PC-3 (cell line): Measurements from ENCODE around the gene MIAT.

ENCODE experiments used
- CTCF ChIP-seq: fragments of 300-600 bp; sonication (generic); conservative IDR thresholded peaks from 2 replicates; pipeline ENCODE4 v1.5.1; 2017; ENCODE audit warnings: antibody characterized with exemption, low read depth, mild to moderate bottlenecking, low read length
- EZH2phosphoT487 ChIP-seq: fragments of 300-600 bp; sonication (generic); IDR thresholded peaks from 2 replicates; pipeline ENCODE4 v1.6.1; 2018; ENCODE audit warnings: mild to moderate bottlenecking, antibody characterized with exemption, low read length, borderline replicate concordance

- no peak for TF ChIP-seq EZH2phosphoT487
- no peak for TF ChIP-seq CTCF
Measured at GRCh38 chr22:26650722-26651421, 6.5 kb upstream of the MIAT start.
